Activated CD8-positive, alpha-beta T cell treated with anti-CD3 and anti-CD28 coated beads for 36 hours (primary cell): ENCODE data around the gene USHBP1. TPM values are rescaled to one million over a fixed set of nuclear protein-coding genes. Genes with fewer than 3 reads are reported as not detected.

Experiments
- ATAC-seq: fragments of 200-7000 bp; cut with Tn5 transposase; one replicate; pipeline ENCODE4 v1.10.0; 2021; ENCODE audit warnings: mild to moderate bottlenecking, moderate library complexity
- CTCF ChIA-PET: fragments of 350-600 bp; sonication (Branson Sonifier 250); formaldehyde crosslinking; loops from one replicate; lab custom pipeline; 2021; ENCODE audit warnings: antibody characterized with exemption; lab: Charles Lee
- POLR2A ChIA-PET: fragments of 350-600 bp; sonication (Branson Sonifier 250); formaldehyde crosslinking; loops from one replicate; lab custom pipeline; 2021; ENCODE audit warnings: antibody characterized with exemption; lab: Charles Lee
- DNase-seq: peaks from one replicate; pipeline ENCODE4 v3.0.0-alpha.2; 2020
- H3K27ac Mint-ChIP-seq: one replicate; pipeline ENCODE4 v1.8.0; 2021; ENCODE audit warnings: mild to moderate bottlenecking, mixed read lengths
- H3K27me3 Mint-ChIP-seq: one replicate; pipeline ENCODE4 v1.8.0; 2021; ENCODE audit warnings: mixed read lengths
- H3K36me3 Mint-ChIP-seq: one replicate; pipeline ENCODE4 v1.8.0; 2021; ENCODE audit warnings: low read depth, mixed read lengths
- H3K4me1 Mint-ChIP-seq: one replicate; pipeline ENCODE4 v1.8.0; 2021; ENCODE audit warnings: low read depth, mixed read lengths
- H3K4me3 Mint-ChIP-seq: one replicate; pipeline ENCODE4 v1.8.0; 2021; ENCODE audit warnings: mild to moderate bottlenecking, moderate library complexity, mixed read lengths
- H3K9me3 Mint-ChIP-seq: one replicate; pipeline ENCODE4 v1.8.0; 2021; ENCODE audit warnings: mixed read lengths
- intact Hi-C: fragments of 100-400 bp; cut with micrococcal nuclease; formaldehyde crosslinking; loops from one replicate; pipeline ENCODE4 v1.10.0; 2022
- total RNA-seq, 2 experiments: library from RNA; stranded (reverse); gene quantifications; one replicate each; pipeline ENCODE4 v1.2.3, GENCODE V29; 2021
- TF ChIP-seq, protein P1 (sequence below): fragments of 200-600 bp; IDR thresholded peaks from one replicate; pipeline ENCODE4 v1.8.0; 2022; ENCODE audit warnings: antibody characterized with exemption, mild to moderate bottlenecking

The USHBP1 gene
- total RNA-seq, 2 experiments from 2014 or later, result 0.29 TPM; not detected in 1

DNA sequence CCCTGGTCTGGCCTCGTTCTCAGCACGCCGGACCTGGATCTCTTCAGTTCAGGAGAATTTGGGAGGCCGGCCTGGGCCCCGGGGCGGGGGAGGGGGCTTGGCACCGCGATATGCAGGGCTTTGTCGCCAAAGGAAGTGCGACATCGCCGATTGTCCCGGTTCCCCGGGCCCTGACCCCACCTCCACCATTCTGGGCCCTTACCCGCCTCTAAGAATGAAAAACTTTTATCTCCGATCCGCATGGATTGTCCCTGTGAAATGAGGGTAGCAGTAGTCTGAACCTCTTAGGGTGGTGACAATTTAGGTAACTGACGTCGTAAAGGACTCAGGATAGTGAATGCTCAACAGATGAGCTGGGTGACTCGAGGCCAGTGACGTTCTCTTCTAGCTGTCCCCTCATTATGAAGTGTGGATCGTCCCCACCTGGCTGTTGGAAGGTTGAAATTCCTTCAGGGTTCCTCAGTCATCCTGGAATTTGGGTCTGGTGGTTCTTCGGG is 45.5 kb upstream of the USHBP1 start:
- no peaks in the 10 kb centered on the region for H3K27me3 Mint-ChIP-seq
- peaks cover 4% of the 10 kb centered on the region for H3K36me3 Mint-ChIP-seq
- DNase-seq, result peak; percentile 36

DNA sequence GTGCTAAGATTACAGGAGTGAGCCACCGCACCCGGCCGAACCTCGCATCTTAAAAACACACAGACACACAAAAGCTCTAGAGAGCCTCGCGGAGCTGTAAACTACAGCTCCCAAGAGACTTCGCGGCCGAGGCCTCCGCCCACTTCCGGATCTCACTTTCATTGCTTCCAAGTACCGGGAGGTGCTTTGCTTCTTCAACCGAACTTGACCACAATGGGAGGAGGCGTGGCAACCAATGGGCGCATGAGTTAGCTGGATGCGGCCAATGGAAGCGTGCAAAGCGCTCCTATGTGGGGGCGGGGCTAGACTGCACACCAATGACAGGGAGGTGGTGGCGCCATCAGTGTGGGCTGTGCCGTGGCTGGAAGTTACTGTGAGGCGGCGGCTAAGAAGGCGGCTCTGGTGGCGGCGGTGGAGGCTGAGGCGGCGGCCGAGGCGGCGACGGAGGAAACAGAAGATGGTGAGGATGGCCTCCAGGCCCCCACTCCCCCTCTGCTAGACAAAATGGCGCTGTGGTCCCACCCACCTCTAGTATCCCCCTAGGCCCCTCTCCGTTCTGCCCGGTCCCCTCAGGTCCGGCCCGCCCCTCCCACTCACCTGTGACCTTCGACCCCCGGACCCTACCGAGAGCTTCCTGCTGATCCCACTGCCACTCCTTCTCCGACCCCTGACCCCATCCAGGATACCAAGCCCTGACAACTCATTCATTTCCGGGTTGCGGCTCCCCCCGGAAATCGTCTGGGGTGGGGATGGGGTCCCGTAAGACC is 44.8 kb upstream of the USHBP1 start, which contains the start of gene DDA1:
DDA1 (plus strand) TSS at position 366 of the 767 bp plus-strand sequence; CDS start at position 458, 92 bp downstream.
- Mint-ChIP-seq H3K27me3 (no peaks in the 10 kb centered on the region), H3K4me1 (peaks cover 31% of the 10 kb centered on the region), H3K4me3 (peak within 1 kb of the TSS; percentile 96), H3K36me3 (peaks cover 4% of the 10 kb centered on the region), H3K27ac (peak within 1 kb of the TSS; percentile 95), H3K9me3 (no peaks in the 10 kb centered on the region)
- POLR2A ChIA-PET, result interaction anchor here (0.5 to 2.5 kb wide), 9 partner anchors 15 to 82 kb away, joined by 3 to 7 read pairs (median 4); no protein-coding TSS in a partner anchor
- ATAC-seq, result peak; percentile 83
- TF ChIP-seq, protein P1, sequence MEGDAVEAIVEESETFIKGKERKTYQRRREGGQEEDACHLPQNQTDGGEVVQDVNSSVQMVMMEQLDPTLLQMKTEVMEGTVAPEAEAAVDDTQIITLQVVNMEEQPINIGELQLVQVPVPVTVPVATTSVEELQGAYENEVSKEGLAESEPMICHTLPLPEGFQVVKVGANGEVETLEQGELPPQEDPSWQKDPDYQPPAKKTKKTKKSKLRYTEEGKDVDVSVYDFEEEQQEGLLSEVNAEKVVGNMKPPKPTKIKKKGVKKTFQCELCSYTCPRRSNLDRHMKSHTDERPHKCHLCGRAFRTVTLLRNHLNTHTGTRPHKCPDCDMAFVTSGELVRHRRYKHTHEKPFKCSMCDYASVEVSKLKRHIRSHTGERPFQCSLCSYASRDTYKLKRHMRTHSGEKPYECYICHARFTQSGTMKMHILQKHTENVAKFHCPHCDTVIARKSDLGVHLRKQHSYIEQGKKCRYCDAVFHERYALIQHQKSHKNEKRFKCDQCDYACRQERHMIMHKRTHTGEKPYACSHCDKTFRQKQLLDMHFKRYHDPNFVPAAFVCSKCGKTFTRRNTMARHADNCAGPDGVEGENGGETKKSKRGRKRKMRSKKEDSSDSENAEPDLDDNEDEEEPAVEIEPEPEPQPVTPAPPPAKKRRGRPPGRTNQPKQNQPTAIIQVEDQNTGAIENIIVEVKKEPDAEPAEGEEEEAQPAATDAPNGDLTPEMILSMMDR, result no peak
- intact Hi-C loops, result no loop called here
- peak; percentile 100 for DNase-seq
- CTCF ChIA-PET, result interaction anchor here (0.8 to 1.8 kb wide), 11 partner anchors 17 to 624 kb away, joined by 3 to 7 read pairs (median 4); partner anchors contain the start of genes BABAM1, BST2 and CCDC124

More for the DNA sequence above, 45.5 kb upstream of the USHBP1 start:
- H3K9me3 Mint-ChIP-seq, result no peaks in the 10 kb centered on the region
- peak overlapping the region; percentile 96 for H3K4me3 Mint-ChIP-seq
- TF ChIP-seq, protein P1, result no peak
- peak overlapping the region; percentile 95 for H3K27ac Mint-ChIP-seq
- intact Hi-C loops, result no loop called here
- H3K4me1 Mint-ChIP-seq, result peaks cover 27% of the 10 kb centered on the region
- CTCF ChIA-PET, result interaction anchor here (0.8 to 1.5 kb wide), 4 partner anchors 23 to 156 kb away, joined by 3 to 4 read pairs (median 4); no protein-coding TSS in a partner anchor
- POLR2A ChIA-PET, result interaction anchor here (0.5 to 2.5 kb wide), 7 partner anchors 14 to 82 kb away, joined by 3 to 7 read pairs (median 4); no protein-coding TSS in a partner anchor
- ATAC-seq, result no peak

DNA sequence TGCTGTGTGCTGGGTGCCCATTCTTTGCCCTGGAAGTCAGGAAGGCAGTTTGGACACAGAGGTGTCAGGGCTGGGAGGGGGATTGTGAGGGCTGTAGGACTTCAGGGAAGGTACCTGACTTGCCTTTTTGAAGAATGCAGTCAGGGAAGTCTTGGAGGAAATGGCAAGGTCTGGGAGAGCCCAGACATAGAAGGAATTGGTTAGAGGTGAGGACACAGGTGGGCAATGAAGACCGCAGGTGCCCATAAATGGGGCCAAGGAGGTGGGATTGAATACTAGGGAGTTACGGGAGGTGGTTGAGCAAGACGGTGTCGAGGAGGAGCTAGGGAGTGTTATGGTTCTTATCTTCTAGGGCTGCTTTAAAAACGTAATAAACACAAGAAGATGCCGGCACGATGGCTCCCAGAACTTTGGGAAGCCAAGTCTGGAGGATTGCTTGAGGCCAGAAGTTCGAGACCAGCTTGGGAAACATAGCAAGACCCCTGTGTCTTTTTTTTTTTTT is 43.4 kb upstream of the USHBP1 start:
- no peak for DNase-seq
- ChIA-PET CTCF (interaction anchor here (1.5 to 1.8 kb wide), 3 partner anchors 15 to 188 kb away, joined by 4 to 7 read pairs (median 6); no protein-coding TSS in a partner anchor), POLR2A (interaction anchor here (0.7 to 2.5 kb wide), 2 partner anchors 15 to 30 kb away, joined by 3 to 7 read pairs; no protein-coding TSS in a partner anchor)
- Mint-ChIP-seq H3K9me3 (no peaks in the 10 kb centered on the region), H3K27ac (no peak overlapping the region), H3K36me3 (peaks cover 2% of the 10 kb centered on the region), H3K27me3 (no peaks in the 10 kb centered on the region), H3K4me3 (peak overlapping the region; percentile 87), H3K4me1 (peaks cover 39% of the 10 kb centered on the region)
- ATAC-seq, result no peak
- intact Hi-C loops, result no loop called here
- TF ChIP-seq, protein P1, result no peak

DNA sequence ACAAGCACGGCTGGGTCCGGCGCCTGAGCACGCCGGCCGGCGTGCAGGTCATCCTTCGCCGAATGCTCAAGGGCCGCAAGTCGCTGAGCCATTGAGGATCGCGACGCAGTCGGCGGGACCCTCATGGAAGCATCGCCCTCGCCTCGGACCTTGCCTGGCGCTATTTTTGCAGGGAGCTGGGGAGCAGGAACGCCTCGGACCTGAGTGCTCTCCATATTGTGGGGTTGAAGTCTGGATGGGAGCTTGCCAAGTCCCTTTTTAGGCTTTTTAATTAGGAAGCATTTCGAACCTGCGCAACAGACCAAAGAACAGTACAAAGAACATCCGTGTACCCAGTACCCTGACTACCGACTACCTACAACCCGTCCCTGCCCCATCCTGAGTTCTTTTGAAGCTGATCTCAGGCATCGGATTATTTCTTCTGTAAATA is 41.8 kb upstream of the USHBP1 start:
- intact Hi-C loops, result no loop called here
- H3K9me3 Mint-ChIP-seq, result no peaks in the 10 kb centered on the region

More for the DNA sequence above, 41.8 kb upstream of the USHBP1 start:
- TF ChIP-seq, protein P1, result no peak
- H3K4me1 Mint-ChIP-seq, result peaks cover 39% of the 10 kb centered on the region
- ATAC-seq (no peak), DNase-seq (no peak)
- peak overlapping the region; percentile 87 for H3K4me3 Mint-ChIP-seq
- no peaks in the 10 kb centered on the region for H3K27me3 Mint-ChIP-seq
- POLR2A ChIA-PET, result interaction anchor here (0.6 to 5.3 kb wide), 6 partner anchors 13 to 82 kb away, joined by 3 to 28 read pairs (median 4); no protein-coding TSS in a partner anchor
- peaks cover 2% of the 10 kb centered on the region for H3K36me3 Mint-ChIP-seq
- peak overlapping the region; percentile 92 for H3K27ac Mint-ChIP-seq
- CTCF ChIA-PET, result interaction anchor here (0.6 to 1.5 kb wide), 6 partner anchors 13 to 190 kb away, joined by 3 to 4 read pairs (median 4); no protein-coding TSS in a partner anchor
